AG04449 (cell line): Measurements from ENCODE around the gene DCST2.

Experiments used
- CTCF ChIA-PET: fragments of 350-600 bp; formaldehyde crosslinking; extraction: SDS; loops from one replicate; lab custom pipeline; 2021; ENCODE audit warnings: antibody characterized with exemption; lab: Yijun Ruan, JAX
- POLR2A ChIA-PET: fragments of 400-600, 350-600 bp; formaldehyde crosslinking; extraction: SDS; loops from one replicate; lab custom pipeline; 2020; ENCODE audit warnings: antibody characterized with exemption, inconsistent platforms; lab: Yijun Ruan, JAX
- DNase-seq: peaks from one replicate; pipeline ENCODE4 v3.0.0-alpha.2; 2010; ENCODE audit warnings: low read depth, low spot score
- H3K4me3 ChIP-seq: 2 replicates; pipeline ENCODE4 v1.5.1; 2011; ENCODE audit warnings: low read depth, mild to moderate bottlenecking, control low read depth, low read length
- CTCF ChIP-seq: IDR thresholded peaks from one replicate; pipeline ENCODE4 v1.5.1; 2011; ENCODE audit warnings: mild to moderate bottlenecking, moderate library complexity, low read length, control low read depth, inconsistent platforms; ENCODE audit not compliant: insufficient read depth; ENCODE audit errors: missing control alignments

The DCST2 gene

GRCh38 chr1:155079487-155080311, 46.1 kb upstream of the DCST2 start:
- POLR2A ChIA-PET = no interaction called here
- no peak for DNase-seq
- CTCF ChIA-PET = interaction anchor here (0.9 to 10.6 kb wide), 7 partner anchors 9 to 93 kb away, joined by 4 to 122 read pairs (median 7); partner anchors contain the start of genes EFNA4 and KRTCAP2

GRCh38 chr1:155079210-155079486, 45.6 kb upstream of the DCST2 start:
- ChIA-PET POLR2A (no interaction called here), CTCF (interaction anchor here (0.5 to 10.6 kb wide), 6 partner anchors 10 to 93 kb away, joined by 4 to 122 read pairs (median 12); partner anchors contain the start of genes EFNA4 and KRTCAP2)

More at GRCh38 chr1:155079487-155080311, 46.1 kb upstream of the DCST2 start:
- no peak for TF ChIP-seq CTCF
- no peak overlapping the region; the same call in 1 of the 2 replicates for H3K4me3 ChIP-seq

GRCh38 chr1:155078469-155079209, 45.1 kb upstream of the DCST2 start, which contains the start of gene EFNA3:
TSS of gene EFNA3 (plus strand) at chr1:155078837. CDS start at chr1:155078942, 105 bp downstream.
- DNase-seq = no peak
- H3K4me3 ChIP-seq = peak within 1 kb of the TSS; percentile 51
- CTCF ChIA-PET = interaction anchor here (0.5 to 10.6 kb wide), 7 partner anchors 10 to 94 kb away, joined by 3 to 122 read pairs (median 6); partner anchors contain the start of genes EFNA4 and KRTCAP2
- POLR2A ChIA-PET = no interaction called here
- TF ChIP-seq CTCF = no peak

More at GRCh38 chr1:155079210-155079486, 45.6 kb upstream of the DCST2 start:
- peak overlapping the region; percentile 51 for H3K4me3 ChIP-seq
- no peak for DNase-seq
- no peak for TF ChIP-seq CTCF

GRCh38 chr1:155077758-155078445, 44.3 kb upstream of the DCST2 start:
- TF ChIP-seq CTCF = no peak
- no peak for DNase-seq
- ChIA-PET POLR2A (no interaction called here), CTCF (interaction anchor here (0.9 to 10.6 kb wide), 6 partner anchors 8 to 95 kb away, joined by 3 to 122 read pairs (median 14); partner anchors contain the start of genes EFNA4 and KRTCAP2)
- H3K4me3 ChIP-seq = no peak overlapping the region

GRCh38 chr1:155077346-155077745, 43.8 kb upstream of the DCST2 start:
- H3K4me3 ChIP-seq = no peak overlapping the region
- ChIA-PET CTCF (interaction anchor here (0.8 to 10.6 kb wide), 4 partner anchors 8 to 96 kb away, joined by 3 to 122 read pairs (median 40); partner anchors contain the start of genes EFNA4 and KRTCAP2), POLR2A (no interaction called here)
- no peak for DNase-seq
- TF ChIP-seq CTCF = no peak
